Nephron (organoid): Measurements from ENCODE around the gene ITPR1.

Source experiments
- H3K27ac Mint-ChIP-seq, 3 experiments: 2 replicates each; pipeline ENCODE4 v1.8.0; 2020; ENCODE audit warnings: mixed read lengths in 3 of 3, mild to moderate bottlenecking in 2 of 3, moderate library complexity in 1 of 3
- H3K27me3 Mint-ChIP-seq: 2 replicates; pipeline ENCODE4 v1.8.0; 2021; ENCODE audit warnings: low read depth, mild to moderate bottlenecking, moderate library complexity, mixed read lengths
- H3K36me3 Mint-ChIP-seq: 2 replicates; pipeline ENCODE4 v1.8.0; 2020; ENCODE audit warnings: low read depth, mixed read lengths
- H3K4me1 Mint-ChIP-seq: 2 replicates; pipeline ENCODE4 v1.8.0; 2020; ENCODE audit warnings: mixed read lengths
- H3K4me3 Mint-ChIP-seq, 3 experiments: 2 replicates each; pipeline ENCODE4 v1.8.0; 2020; ENCODE audit warnings: mild to moderate bottlenecking in 3 of 3, mixed read lengths in 3 of 3, moderate library complexity in 2 of 3
- H3K9me3 Mint-ChIP-seq: 2 replicates; pipeline ENCODE4 v1.8.0; 2020; ENCODE audit warnings: mixed read lengths
- TF ChIP-seq, protein P1 (sequence below), 3 experiments: fragments of 200-600 bp; sonication (generic); IDR thresholded peaks; one replicate each; pipeline ENCODE4 v1.5.0; 2021; ENCODE audit warnings: antibody characterized with exemption in 3 of 3; ENCODE audit not compliant: unreplicated experiment in 3 of 3

The ITPR1 gene

DNA sequence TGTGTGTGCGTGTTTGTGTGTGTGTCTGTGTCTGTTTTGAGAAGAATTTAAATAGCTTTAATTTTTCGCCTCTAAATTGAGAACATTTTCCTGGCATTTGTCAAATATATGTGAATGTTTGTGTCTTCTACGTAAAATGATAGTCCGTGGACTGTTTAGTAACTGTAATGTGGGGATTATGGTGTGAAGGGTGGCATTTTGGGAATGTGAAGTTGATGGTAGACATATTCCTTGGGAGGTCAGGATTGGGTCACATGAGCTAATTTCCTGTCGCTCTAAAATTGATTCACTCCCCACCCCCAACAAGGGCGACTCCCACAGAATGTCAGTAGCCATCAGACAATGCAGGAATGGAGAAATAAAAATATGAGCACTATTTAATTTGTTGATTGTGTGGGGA, 107.3 kb downstream of the ITPR1 start:
- H3K4me1 Mint-ChIP-seq, result peaks cover 38% of the 10 kb centered on the region
- peak overlapping the region; percentile 16 to 95 (median 23) for H3K27ac Mint-ChIP-seq
- H3K4me3 Mint-ChIP-seq, result peak overlapping the region in 1 of 3 experiments; percentile 3
- no peaks in the 10 kb centered on the region for H3K27me3 Mint-ChIP-seq
- H3K36me3 Mint-ChIP-seq, result no peaks in the 10 kb centered on the region
- H3K9me3 Mint-ChIP-seq, result no peaks in the 10 kb centered on the region
- TF ChIP-seq, protein P1, sequence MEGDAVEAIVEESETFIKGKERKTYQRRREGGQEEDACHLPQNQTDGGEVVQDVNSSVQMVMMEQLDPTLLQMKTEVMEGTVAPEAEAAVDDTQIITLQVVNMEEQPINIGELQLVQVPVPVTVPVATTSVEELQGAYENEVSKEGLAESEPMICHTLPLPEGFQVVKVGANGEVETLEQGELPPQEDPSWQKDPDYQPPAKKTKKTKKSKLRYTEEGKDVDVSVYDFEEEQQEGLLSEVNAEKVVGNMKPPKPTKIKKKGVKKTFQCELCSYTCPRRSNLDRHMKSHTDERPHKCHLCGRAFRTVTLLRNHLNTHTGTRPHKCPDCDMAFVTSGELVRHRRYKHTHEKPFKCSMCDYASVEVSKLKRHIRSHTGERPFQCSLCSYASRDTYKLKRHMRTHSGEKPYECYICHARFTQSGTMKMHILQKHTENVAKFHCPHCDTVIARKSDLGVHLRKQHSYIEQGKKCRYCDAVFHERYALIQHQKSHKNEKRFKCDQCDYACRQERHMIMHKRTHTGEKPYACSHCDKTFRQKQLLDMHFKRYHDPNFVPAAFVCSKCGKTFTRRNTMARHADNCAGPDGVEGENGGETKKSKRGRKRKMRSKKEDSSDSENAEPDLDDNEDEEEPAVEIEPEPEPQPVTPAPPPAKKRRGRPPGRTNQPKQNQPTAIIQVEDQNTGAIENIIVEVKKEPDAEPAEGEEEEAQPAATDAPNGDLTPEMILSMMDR (IDR thresholded peaks at IDR 0.05; ENCODE audit: unreplicated experiment in 3 of 3), result no peak

DNA sequence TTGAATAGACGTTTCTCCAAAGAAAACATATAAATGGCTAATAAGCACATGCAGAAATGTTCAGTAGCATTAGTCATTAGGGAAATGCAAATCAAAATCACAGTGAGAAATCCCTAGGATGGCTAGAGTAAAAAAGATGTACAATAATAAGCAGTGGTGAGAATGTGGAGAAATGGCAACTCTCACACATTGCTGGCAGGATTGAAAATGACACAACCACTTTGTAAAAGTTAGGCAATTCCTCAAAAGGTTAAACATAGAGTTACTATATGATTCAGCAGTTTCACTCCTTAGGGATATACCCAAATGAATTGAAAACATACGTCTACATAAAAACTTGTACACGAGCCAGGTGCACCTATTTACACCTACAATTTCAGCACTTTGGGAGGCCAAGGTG, 108.7 kb downstream of the ITPR1 start:
- TF ChIP-seq, protein P1 (IDR thresholded peaks at IDR 0.05; ENCODE audit: unreplicated experiment in 3 of 3), result no peak
- Mint-ChIP-seq H3K36me3 (no peaks in the 10 kb centered on the region), H3K4me1 (peaks cover 40% of the 10 kb centered on the region), H3K27me3 (no peaks in the 10 kb centered on the region), H3K4me3 (no peak overlapping the region), H3K9me3 (no peaks in the 10 kb centered on the region), H3K27ac (peak overlapping the region in 1 of 3 experiments; percentile 37)

DNA sequence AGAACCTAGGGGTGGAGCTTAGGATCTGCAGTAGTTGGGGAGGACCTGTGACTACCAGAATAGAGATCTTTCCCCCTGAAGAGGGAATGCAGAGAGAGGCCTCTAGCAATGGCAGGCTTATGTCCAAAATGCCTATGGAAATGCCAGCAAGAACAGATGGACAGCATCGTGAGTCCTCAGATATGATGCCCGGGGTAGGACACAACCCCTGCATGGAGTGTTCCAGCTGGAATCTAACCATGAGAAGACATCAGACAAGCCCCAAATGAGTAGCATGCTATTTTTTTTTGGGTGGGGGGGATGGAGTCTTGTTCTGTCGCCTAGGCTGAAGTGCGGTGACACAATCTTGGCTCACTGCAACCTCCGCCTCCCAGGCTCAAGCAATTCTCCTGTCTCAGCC, 111.5 kb downstream of the ITPR1 start:
- TF ChIP-seq, protein P1 (IDR thresholded peaks at IDR 0.05; ENCODE audit: unreplicated experiment in 3 of 3), result no peak
- H3K4me1 Mint-ChIP-seq, result peaks cover 40% of the 10 kb centered on the region
- H3K9me3 Mint-ChIP-seq, result no peaks in the 10 kb centered on the region
- no peaks in the 10 kb centered on the region for H3K36me3 Mint-ChIP-seq
- H3K27me3 Mint-ChIP-seq, result no peaks in the 10 kb centered on the region
- no peak overlapping the region for H3K4me3 Mint-ChIP-seq
- H3K27ac Mint-ChIP-seq, result peak overlapping the region in 1 of 3 experiments; percentile 22

DNA sequence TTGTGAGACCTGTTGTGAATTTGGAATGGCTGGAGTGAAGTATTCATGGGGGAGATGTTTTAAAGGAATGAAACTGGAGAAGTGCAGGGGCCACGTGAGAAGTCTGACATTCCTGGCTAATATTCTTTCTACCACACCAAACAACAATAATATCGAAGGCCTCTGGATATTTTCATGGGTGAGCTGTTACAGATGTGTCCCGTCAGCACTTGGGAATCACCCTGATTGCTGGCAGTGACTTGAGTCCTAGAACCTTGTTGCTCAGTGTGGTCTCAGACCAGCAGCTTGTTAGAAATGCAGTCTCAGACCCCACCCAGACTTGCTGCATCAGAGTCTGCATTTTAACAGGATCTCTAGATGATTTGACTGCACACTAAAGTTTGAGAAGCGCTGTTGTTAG, 113.8 kb downstream of the ITPR1 start:
- peaks cover 29% of the 10 kb centered on the region for H3K4me1 Mint-ChIP-seq
- H3K4me3 Mint-ChIP-seq, result no peak overlapping the region
- no peaks in the 10 kb centered on the region for H3K27me3 Mint-ChIP-seq
- TF ChIP-seq, protein P1 (IDR thresholded peaks at IDR 0.05; ENCODE audit: unreplicated experiment in 3 of 3), result no peak
- no peaks in the 10 kb centered on the region for H3K9me3 Mint-ChIP-seq
- H3K27ac Mint-ChIP-seq, result peak overlapping the region; percentile 64 to 86 (median 74)
- no peaks in the 10 kb centered on the region for H3K36me3 Mint-ChIP-seq

DNA sequence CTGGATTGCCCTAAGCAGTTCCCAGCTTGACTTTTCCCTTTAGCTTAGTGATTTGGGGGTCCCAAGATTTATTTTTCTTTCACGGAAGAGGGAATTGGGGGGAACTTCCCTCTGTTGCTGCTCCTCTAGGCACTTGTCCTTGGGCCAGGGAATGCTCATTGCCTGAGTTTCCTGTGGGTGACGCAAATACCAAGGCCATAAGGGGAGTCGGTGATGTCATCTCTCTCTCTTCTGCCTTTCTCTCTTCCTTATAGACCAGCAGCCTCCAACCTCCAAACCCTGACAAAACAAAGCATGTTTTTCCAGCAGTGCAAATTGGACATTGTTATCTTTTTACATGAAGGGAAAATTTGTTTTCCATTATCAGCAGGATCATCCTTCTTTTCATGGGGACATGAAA, 120.2 kb downstream of the ITPR1 start:
- Mint-ChIP-seq H3K4me1 (peaks cover under 1% of the 10 kb centered on the region), H3K36me3 (peaks cover 5% of the 10 kb centered on the region)

DNA sequence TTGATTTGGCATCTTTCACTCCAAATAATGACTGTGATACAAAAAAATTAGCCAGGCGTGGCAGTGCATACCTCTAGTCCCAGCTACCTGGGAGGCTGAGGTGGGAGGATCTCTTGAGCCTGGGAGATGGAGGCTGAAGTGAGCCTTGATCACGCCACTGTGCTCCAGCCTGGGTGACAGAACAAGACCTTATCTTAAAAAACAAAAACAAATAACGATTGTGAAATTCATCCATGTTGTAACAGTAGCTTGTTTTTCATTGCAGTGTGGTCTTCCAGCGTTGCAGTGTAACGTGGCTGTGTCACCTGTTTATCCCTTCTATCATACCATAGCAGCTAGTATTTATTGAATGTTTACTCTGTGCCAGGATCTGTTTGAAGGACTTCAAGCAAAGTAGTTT, 120.9 kb downstream of the ITPR1 start:
- H3K36me3 Mint-ChIP-seq, result peaks cover 5% of the 10 kb centered on the region
- H3K27ac Mint-ChIP-seq, result no peak overlapping the region
- H3K4me3 Mint-ChIP-seq, result no peak overlapping the region
- H3K27me3 Mint-ChIP-seq, result no peaks in the 10 kb centered on the region
- H3K9me3 Mint-ChIP-seq, result no peaks in the 10 kb centered on the region
- no peaks in the 10 kb centered on the region for H3K4me1 Mint-ChIP-seq
- TF ChIP-seq, protein P1 (IDR thresholded peaks at IDR 0.05; ENCODE audit: unreplicated experiment in 3 of 3), result no peak

More for the DNA sequence above, 120.2 kb downstream of the ITPR1 start:
- H3K9me3 Mint-ChIP-seq, result no peaks in the 10 kb centered on the region
- no peak overlapping the region for H3K4me3 Mint-ChIP-seq
- no peaks in the 10 kb centered on the region for H3K27me3 Mint-ChIP-seq
- TF ChIP-seq, protein P1 (IDR thresholded peaks at IDR 0.05; ENCODE audit: unreplicated experiment in 3 of 3), result no peak
- H3K27ac Mint-ChIP-seq, result no peak overlapping the region
